Peyer's patch (tissue), 4 donors: Measurements from ENCODE around the gene PTX3.

Experiments
- CTCF ChIP-seq, 6 experiments: fragments of 450-650 bp in 4 of 6; fragments of 200-600 bp in 2 of 6; sonication (generic) in 1 of 6; IDR thresholded peaks; one replicate each; pipeline ENCODE4 v1.5.1; 2017 to 2019; ENCODE audit warnings: antibody characterized with exemption in 6 of 6, mild to moderate bottlenecking in 3 of 6, moderate library complexity in 1 of 6
- POLR2A ChIP-seq, 2 donors: fragments of 450-650 bp; IDR thresholded peaks; one replicate each; pipeline ENCODE4 v1.5.1; 2017; ENCODE audit warnings: antibody characterized with exemption in 2 of 2, mild to moderate bottlenecking in 2 of 2, moderate library complexity in 2 of 2

- no peak for TF ChIP-seq CTCF (IDR thresholded peaks at IDR 0.05)
- no peak for TF ChIP-seq POLR2A (IDR thresholded peaks at IDR 0.05)
These were observed 18.5 kb upstream of the PTX3 start for GRCh38 chr3:157418104-157418503.
